Caki2 (cell line): ENCODE results near the gene TSNAXIP1. TPM values are rescaled to one million over a fixed set of nuclear protein-coding genes. Genes with fewer than 3 reads are reported as not detected.
"Not testable (repeated sequence)": the region's sequence is repeated elsewhere in the genome, so short reads cannot be mapped to it uniquely, and the experiment has no call there.

Experiments
- DNase-seq: peaks from one replicate; pipeline ENCODE4 v3.0.0-alpha.2; 2015; ENCODE audit warnings: low read depth
- in situ Hi-C: cut with HindIII; loops from 2 replicates; pipeline ENCODE4 v1.10.0; 2016; ENCODE audit warnings: low sequenced_read_pairs, low pct_unique_long_range_greater_than_20kb, mixed read lengths
- total RNA-seq: library from RNA; depleted of rRNA; stranded (reverse); fragments of >200 nt; shearing (Covaris generic); gene quantifications from 2 replicates; pipeline ENCODE4 v1.2.3, GENCODE V29; 2014; ENCODE audit warnings: low replicate concordance

TSNAXIP1 gene
- total RNA-seq, 1 experiment from 2014 or later = 0.20 TPM

- in situ Hi-C loops = no loop called here
- DNase-seq = peak; percentile 49
Measured at GRCh38 chr16:67847064-67847861, 40.6 kb downstream of the TSNAXIP1 start, which contains the start of gene CENPT. Gene CENPT, minus strand, starts transcription at chr16:67847693. Its CDS starts 13,834 bp downstream, at chr16:67833859.

GRCh38 chr16:67848118-67848517 is 41.4 kb downstream of the TSNAXIP1 start:
- DNase-seq = no peak
- in situ Hi-C loops = no loop called here

GRCh38 chr16:67853670-67854069 is 47.0 kb downstream of the TSNAXIP1 start:
- in situ Hi-C loops = no loop called here
- no peak for DNase-seq

DNA sequence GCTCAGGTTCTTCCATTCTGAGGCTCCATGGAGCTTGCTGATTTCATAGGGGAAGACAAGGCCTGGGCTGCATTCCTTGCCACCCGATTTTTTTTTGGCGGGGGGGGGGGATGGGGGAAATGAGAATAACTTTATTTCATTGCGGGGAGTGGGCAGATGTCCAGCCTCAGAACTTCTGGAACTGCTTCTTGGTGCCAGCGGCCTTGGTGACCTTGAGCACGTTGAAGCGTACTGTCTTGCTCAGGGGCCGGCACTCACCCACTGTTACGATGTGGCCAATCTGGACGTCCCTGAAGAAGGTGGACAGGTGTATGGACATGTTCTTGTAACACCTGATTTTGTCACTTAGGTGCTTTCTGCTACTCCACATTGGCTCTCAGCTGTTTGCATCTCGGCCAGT is 49.1 kb downstream of the TSNAXIP1 start:
- no peak for DNase-seq
- in situ Hi-C loops = no loop called here

DNA sequence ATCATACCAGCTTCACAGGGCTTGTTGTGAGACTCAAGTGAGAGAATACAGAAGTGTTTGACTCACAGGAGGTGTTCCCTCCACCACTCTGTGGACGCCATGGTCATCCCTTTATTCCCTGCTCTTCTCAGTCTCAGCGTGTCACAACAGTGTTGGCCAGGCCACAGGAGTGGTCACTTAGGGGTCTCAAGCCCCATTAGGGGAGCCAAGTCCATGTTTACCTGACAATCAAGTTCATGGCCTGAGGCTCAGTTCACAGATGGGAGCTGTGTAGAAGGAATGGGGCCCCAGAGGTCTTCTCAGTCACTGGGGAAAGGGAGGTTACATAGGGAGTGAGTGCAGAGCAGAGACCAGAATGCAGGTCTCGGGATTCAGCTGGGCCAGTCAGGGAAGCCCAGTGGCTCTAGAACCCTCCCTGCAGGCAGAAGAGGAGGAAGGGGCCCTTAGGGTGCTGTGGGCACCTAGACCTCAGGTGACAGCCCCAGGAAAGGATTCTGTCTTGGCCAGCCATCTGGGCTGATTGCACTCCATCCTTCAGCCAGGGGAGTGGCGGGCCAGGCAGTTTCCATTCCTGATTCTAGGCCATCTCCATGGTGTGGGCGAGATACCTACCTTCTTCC is 50.3 kb downstream of the TSNAXIP1 start:
- in situ Hi-C loops = no loop called here
- DNase-seq = no peak

- in situ Hi-C loops = no loop called here
- peak; percentile 95 for DNase-seq
Measured at GRCh38 chr16:67857547-67858233, 51.0 kb downstream of the TSNAXIP1 start.

DNA sequence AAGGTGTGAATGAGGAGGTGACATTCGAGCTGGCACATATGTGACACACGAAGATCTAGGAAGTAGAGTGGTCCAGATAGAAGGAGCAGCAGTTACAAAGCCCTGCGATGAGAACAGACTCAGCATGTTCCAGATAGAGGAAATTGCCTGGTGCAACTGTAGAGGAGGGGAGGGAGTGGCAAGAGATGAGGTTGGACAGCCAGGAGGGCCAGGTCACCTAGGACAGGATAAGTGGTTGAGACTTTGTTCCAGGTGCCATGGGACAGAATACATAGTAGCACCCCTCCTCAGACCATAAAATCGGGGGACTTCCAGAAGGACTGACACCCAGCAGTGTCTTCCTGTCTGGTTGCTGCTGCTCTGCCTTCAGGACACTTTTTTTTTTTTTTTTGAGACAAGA is 51.8 kb downstream of the TSNAXIP1 start:
- DNase-seq = no peak
- in situ Hi-C loops = no loop called here

DNA sequence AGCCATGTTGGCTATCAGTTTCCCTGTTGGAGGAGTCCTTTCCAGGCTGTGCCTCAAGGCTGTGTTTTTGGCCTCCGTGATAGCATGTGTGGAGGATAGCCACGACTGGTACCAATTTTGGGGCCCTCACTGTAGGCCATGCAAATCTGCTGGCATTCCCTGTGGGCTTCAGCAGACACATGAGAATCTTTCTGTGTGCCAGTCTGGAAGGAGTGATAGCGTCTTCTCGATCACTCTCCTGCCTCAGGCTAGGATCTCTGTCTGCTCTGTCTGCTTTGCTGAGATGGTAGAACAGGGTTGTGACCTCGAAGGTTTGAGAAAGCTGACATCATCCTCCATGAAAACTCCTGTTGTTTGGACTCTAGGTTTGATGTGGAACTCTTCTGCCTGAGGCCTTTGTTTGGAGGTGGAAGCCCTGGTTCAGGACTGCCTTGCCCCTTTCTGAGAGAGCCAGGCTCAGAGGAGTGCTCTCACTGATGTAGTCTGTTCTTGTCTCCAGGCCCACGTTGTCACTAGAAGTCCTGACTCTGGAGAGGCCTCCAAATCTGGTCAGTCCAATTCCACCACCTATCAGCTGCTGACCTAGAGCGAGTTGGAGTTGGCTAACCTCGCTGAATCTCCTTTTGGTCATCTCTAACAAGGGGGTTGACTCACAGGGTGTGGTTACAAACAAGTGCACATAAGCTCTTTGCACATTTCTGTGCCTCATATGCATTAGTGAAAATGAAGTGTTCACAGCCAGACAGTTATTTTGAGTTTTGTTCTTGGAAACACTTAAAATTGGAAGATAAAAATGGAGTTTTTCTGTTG is 54.1 kb downstream of the TSNAXIP1 start:
- no peak for DNase-seq
- in situ Hi-C loops = no loop called here

DNA sequence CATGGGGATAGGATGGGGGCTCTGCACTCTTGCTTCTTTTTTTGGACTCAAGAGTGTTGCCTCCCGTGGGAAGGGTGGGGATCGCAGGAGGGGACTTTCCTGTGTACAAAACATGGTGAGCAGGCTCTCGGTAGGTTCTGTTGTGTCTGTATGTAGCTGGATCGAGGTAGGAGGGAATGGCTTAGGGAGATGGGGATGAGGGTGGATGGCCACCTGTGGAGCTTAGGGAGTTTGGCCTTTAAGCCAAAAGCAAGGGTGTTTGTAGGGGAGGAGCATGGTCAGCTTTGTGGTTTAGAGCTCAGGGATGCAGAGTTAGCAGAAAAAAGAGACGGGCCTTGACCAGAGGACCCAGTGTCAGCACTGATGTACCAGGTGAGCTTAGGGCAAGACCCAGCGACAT is 55.2 kb downstream of the TSNAXIP1 start:
- no peak for DNase-seq
- in situ Hi-C loops = no loop called here

DNA sequence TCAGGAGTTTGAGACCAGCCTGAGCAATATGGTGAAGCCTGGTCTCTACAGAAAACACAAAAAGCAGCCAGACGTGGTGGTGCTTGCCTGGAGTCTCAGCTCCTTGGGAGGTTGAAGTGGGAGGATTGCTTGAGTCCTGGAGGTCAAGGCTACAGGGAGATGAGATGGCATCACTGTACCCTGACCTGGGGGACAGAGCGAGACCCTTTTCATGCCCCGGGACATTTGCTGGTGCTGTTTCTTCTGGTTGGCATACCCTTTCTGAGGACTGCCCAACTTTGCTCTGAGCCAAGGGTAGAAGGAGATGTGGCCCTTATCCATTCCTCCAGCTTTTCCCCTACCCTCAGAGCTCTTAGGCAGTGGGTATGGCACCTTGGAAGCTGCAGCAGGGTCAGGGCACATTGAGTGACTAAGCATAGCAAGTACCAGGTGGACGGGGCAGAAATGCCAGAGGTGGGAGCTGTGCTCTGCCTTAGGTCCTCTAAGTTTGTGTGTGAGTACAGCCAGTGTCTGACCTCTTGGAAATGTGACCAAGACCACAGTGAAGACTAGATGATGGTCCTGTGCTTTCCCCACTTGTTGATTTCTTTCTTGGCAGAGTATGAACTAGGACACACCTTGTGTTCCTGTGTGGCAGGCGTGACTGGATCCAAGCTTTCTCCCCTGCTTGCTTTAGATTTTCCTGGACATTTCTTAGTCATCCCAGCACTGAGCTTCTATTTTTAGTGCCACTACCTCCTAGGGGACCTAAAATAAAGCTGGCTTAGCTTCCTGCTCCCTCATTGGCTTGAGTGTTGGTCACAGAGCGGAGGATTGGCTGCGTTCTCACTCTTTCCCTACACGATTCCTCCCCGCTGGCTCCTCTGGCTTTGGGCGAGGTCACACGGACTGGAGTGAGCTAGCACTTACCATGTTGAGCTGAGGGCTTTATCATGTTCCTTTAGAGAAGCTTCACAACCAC is 56.2 kb downstream of the TSNAXIP1 start:
- DNase-seq = peak; percentile 63
- in situ Hi-C loops = no loop called here

GRCh38 chr16:67864044-67864443 is 57.4 kb downstream of the TSNAXIP1 start:
- DNase-seq, in situ Hi-C loops: not testable (repeated sequence)

- DNase-seq = no peak
- in situ Hi-C loops = no loop called here
Measured at GRCh38 chr16:67864594-67864993, 57.9 kb downstream of the TSNAXIP1 start.

- no peak for DNase-seq
Measured at GRCh38 chr16:67865318-67865717, 58.6 kb downstream of the TSNAXIP1 start.

DNA sequence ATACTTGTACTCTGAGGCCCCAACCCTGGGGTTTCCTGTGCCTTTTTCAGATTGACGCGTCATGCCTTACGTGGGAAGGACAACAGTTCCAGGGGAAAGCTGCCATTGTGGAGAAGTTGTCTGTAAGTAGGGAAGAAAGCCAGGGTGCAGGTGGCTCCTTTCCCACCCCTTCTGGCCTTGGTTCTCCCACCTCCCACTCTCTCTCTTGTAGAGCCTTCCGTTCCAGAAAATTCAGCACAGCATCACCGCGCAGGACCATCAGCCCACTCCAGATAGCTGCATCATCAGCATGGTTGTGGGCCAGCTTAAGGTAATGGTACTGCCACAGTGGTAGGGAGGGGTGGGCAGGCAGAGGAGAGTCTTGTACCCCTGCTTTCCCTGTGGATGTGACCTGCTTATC is 61.6 kb downstream of the TSNAXIP1 start:
- no peak for DNase-seq

More at GRCh38 chr16:67865318-67865717, 58.6 kb downstream of the TSNAXIP1 start:
- in situ Hi-C loops = no loop called here

GRCh38 chr16:67869653-67870052 is 63.0 kb downstream of the TSNAXIP1 start:
- no peak for DNase-seq
- in situ Hi-C loops = no loop called here

More for the DNA sequence above, 61.6 kb downstream of the TSNAXIP1 start:
- in situ Hi-C loops = no loop called here

DNA sequence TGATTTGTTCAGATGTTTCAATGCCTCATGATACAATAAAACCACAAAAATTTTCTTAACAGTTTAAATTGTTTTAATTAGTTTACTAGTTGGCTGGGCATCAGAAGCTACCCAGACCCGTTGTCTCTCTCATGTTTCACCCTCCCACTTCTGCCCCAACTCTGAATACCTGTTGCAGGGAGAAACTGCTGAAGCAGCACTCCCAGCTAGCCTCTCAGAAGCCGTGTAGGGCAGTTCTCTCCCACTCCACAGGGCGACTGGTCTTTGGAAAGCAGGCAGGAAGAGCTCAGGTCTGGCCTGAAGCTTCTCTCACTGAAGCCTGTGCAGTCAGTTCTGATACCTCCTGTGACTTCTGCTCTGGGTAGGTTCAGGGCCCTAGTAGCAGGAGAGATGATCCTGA is 64.6 kb downstream of the TSNAXIP1 start:
- in situ Hi-C loops = no loop called here
- no peak for DNase-seq

GRCh38 chr16:67872131-67872630 is 65.5 kb downstream of the TSNAXIP1 start:
- DNase-seq = no peak
- in situ Hi-C loops = no loop called here
